ENCODE measurements around the gene NCKAP5.

NCKAP5 gene

GRCh38 chr2:132886574-132886973 lies 681.7 kb downstream of the NCKAP5 start:
- H3K36me3 ChIP-seq (ENCODE audit: control insufficient read depth in 2 of 2, insufficient read depth in 2 of 2, low read length in 2 of 2) = no peaks in the 10 kb centered on the region
- H3K9me3 ChIP-seq (ENCODE audit: control insufficient read depth in 2 of 2, low read length in 2 of 2) = peaks cover 0 to 2% of the 10 kb centered on the region in 2 donors
- no peaks in the 10 kb centered on the region for H3K27me3 ChIP-seq (ENCODE audit: control insufficient read depth in 1 of 2, insufficient read depth in 2 of 2, low read length in 2 of 2)
- no peak overlapping the region for H3K4me3 ChIP-seq (ENCODE audit: low read length in 2 of 2)
- H3K9ac ChIP-seq (ENCODE audit: low read length in 2 of 2) = no peak overlapping the region
- H3K4me1 ChIP-seq (ENCODE audit: control insufficient read depth, insufficient read depth, low read length) = no peaks in the 10 kb centered on the region
- H3K27ac ChIP-seq (ENCODE audit: low read length) = no peak overlapping the region

- no peak overlapping the region for H3K27ac ChIP-seq (ENCODE audit: low read length)
- H3K4me1 ChIP-seq (ENCODE audit: control insufficient read depth, insufficient read depth, low read length) = no peaks in the 10 kb centered on the region
- no peaks in the 10 kb centered on the region for H3K27me3 ChIP-seq (ENCODE audit: control insufficient read depth in 1 of 2, insufficient read depth in 2 of 2, low read length in 2 of 2)
- no peak overlapping the region for H3K9ac ChIP-seq (ENCODE audit: low read length in 2 of 2)
- H3K4me3 ChIP-seq (ENCODE audit: low read length in 2 of 2) = no peak overlapping the region
- no peaks in the 10 kb centered on the region for H3K36me3 ChIP-seq (ENCODE audit: control insufficient read depth in 2 of 2, insufficient read depth in 2 of 2, low read length in 2 of 2)
- H3K9me3 ChIP-seq (ENCODE audit: control insufficient read depth in 2 of 2, low read length in 2 of 2) = peaks cover 0 to 2% of the 10 kb centered on the region in 2 donors
Measured at GRCh38 chr2:132884705-132885104, 683.6 kb downstream of the NCKAP5 start.

GRCh38 chr2:132884292-132884691 lies 684.0 kb downstream of the NCKAP5 start:
- Histone ChIP-seq H3K4me3 (ENCODE audit: low read length in 2 of 2) (no peak overlapping the region), H3K9ac (ENCODE audit: low read length in 2 of 2) (no peak overlapping the region), H3K27ac (ENCODE audit: low read length) (no peak overlapping the region), H3K4me1 (ENCODE audit: control insufficient read depth, insufficient read depth, low read length) (no peaks in the 10 kb centered on the region), H3K9me3 (ENCODE audit: control insufficient read depth in 2 of 2, low read length in 2 of 2) (peaks cover 0 to 2% of the 10 kb centered on the region in 2 donors), H3K36me3 (ENCODE audit: control insufficient read depth in 2 of 2, insufficient read depth in 2 of 2, low read length in 2 of 2) (no peaks in the 10 kb centered on the region), H3K27me3 (ENCODE audit: control insufficient read depth in 1 of 2, insufficient read depth in 2 of 2, low read length in 2 of 2) (no peaks in the 10 kb centered on the region)

GRCh38 chr2:132883430-132883829 lies 684.8 kb downstream of the NCKAP5 start:
- H3K27me3 ChIP-seq (ENCODE audit: control insufficient read depth in 1 of 2, insufficient read depth in 2 of 2, low read length in 2 of 2) = no peaks in the 10 kb centered on the region
- no peak overlapping the region for H3K9ac ChIP-seq (ENCODE audit: low read length in 2 of 2)
- H3K27ac ChIP-seq (ENCODE audit: low read length) = no peak overlapping the region
- no peaks in the 10 kb centered on the region for H3K36me3 ChIP-seq (ENCODE audit: control insufficient read depth in 2 of 2, insufficient read depth in 2 of 2, low read length in 2 of 2)
- no peaks in the 10 kb centered on the region for H3K4me1 ChIP-seq (ENCODE audit: control insufficient read depth, insufficient read depth, low read length)
- peaks cover 0 to 2% of the 10 kb centered on the region in 2 donors for H3K9me3 ChIP-seq (ENCODE audit: control insufficient read depth in 2 of 2, low read length in 2 of 2)
- H3K4me3 ChIP-seq (ENCODE audit: low read length in 2 of 2) = no peak overlapping the region

- H3K27ac ChIP-seq (ENCODE audit: low read length) = no peak overlapping the region
- no peaks in the 10 kb centered on the region for H3K27me3 ChIP-seq (ENCODE audit: control insufficient read depth in 1 of 2, insufficient read depth in 2 of 2, low read length in 2 of 2)
- no peak overlapping the region for H3K9ac ChIP-seq (ENCODE audit: low read length in 2 of 2)
- no peaks in the 10 kb centered on the region for H3K9me3 ChIP-seq (ENCODE audit: control insufficient read depth in 2 of 2, low read length in 2 of 2)
- no peaks in the 10 kb centered on the region for H3K4me1 ChIP-seq (ENCODE audit: control insufficient read depth, insufficient read depth, low read length)
- no peaks in the 10 kb centered on the region for H3K36me3 ChIP-seq (ENCODE audit: control insufficient read depth in 2 of 2, insufficient read depth in 2 of 2, low read length in 2 of 2)
- H3K4me3 ChIP-seq (ENCODE audit: low read length in 2 of 2) = no peak overlapping the region
Measured at GRCh38 chr2:132881546-132881945, 686.7 kb downstream of the NCKAP5 start.

GRCh38 chr2:132877923-132878322 lies 690.3 kb downstream of the NCKAP5 start:
- no peaks in the 10 kb centered on the region for H3K4me1 ChIP-seq (ENCODE audit: control insufficient read depth, insufficient read depth, low read length)
- no peak overlapping the region for H3K9ac ChIP-seq (ENCODE audit: low read length in 2 of 2)
- H3K4me3 ChIP-seq (ENCODE audit: low read length in 2 of 2) = no peak overlapping the region
- H3K27ac ChIP-seq (ENCODE audit: low read length) = no peak overlapping the region
- no peaks in the 10 kb centered on the region for H3K27me3 ChIP-seq (ENCODE audit: control insufficient read depth in 1 of 2, insufficient read depth in 2 of 2, low read length in 2 of 2)
- H3K36me3 ChIP-seq (ENCODE audit: control insufficient read depth in 2 of 2, insufficient read depth in 2 of 2, low read length in 2 of 2) = no peaks in the 10 kb centered on the region
- H3K9me3 ChIP-seq (ENCODE audit: control insufficient read depth in 2 of 2, low read length in 2 of 2) = no peaks in the 10 kb centered on the region

GRCh38 chr2:132876745-132877391 lies 691.4 kb downstream of the NCKAP5 start:
- H3K4me3 ChIP-seq (ENCODE audit: low read length in 2 of 2) = no peak overlapping the region
- no peak overlapping the region for H3K27ac ChIP-seq (ENCODE audit: low read length)
- no peaks in the 10 kb centered on the region for H3K27me3 ChIP-seq (ENCODE audit: control insufficient read depth in 1 of 2, insufficient read depth in 2 of 2, low read length in 2 of 2)
- no peaks in the 10 kb centered on the region for H3K4me1 ChIP-seq (ENCODE audit: control insufficient read depth, insufficient read depth, low read length)
- H3K9me3 ChIP-seq (ENCODE audit: control insufficient read depth in 2 of 2, low read length in 2 of 2) = no peaks in the 10 kb centered on the region
- H3K36me3 ChIP-seq (ENCODE audit: control insufficient read depth in 2 of 2, insufficient read depth in 2 of 2, low read length in 2 of 2) = no peaks in the 10 kb centered on the region
- H3K9ac ChIP-seq (ENCODE audit: low read length in 2 of 2) = no peak overlapping the region

- no peaks in the 10 kb centered on the region for H3K9me3 ChIP-seq (ENCODE audit: control insufficient read depth in 2 of 2, low read length in 2 of 2)
- no peak overlapping the region for H3K27ac ChIP-seq (ENCODE audit: low read length)
- no peaks in the 10 kb centered on the region for H3K27me3 ChIP-seq (ENCODE audit: control insufficient read depth in 1 of 2, insufficient read depth in 2 of 2, low read length in 2 of 2)
- no peaks in the 10 kb centered on the region for H3K4me1 ChIP-seq (ENCODE audit: control insufficient read depth, insufficient read depth, low read length)
- H3K36me3 ChIP-seq (ENCODE audit: control insufficient read depth in 2 of 2, insufficient read depth in 2 of 2, low read length in 2 of 2) = no peaks in the 10 kb centered on the region
- H3K9ac ChIP-seq (ENCODE audit: low read length in 2 of 2) = no peak overlapping the region
- H3K4me3 ChIP-seq (ENCODE audit: low read length in 2 of 2) = no peak overlapping the region
Measured at GRCh38 chr2:132875193-132875592, 693.1 kb downstream of the NCKAP5 start.

- H3K9ac ChIP-seq (ENCODE audit: low read length in 2 of 2) = no peak overlapping the region
- H3K4me1 ChIP-seq (ENCODE audit: control insufficient read depth, insufficient read depth, low read length) = no peaks in the 10 kb centered on the region
- peaks cover 0 to 3% of the 10 kb centered on the region in 2 donors for H3K9me3 ChIP-seq (ENCODE audit: control insufficient read depth in 2 of 2, low read length in 2 of 2)
- H3K27ac ChIP-seq (ENCODE audit: low read length) = no peak overlapping the region
- H3K27me3 ChIP-seq (ENCODE audit: control insufficient read depth in 1 of 2, insufficient read depth in 2 of 2, low read length in 2 of 2) = no peaks in the 10 kb centered on the region
- H3K4me3 ChIP-seq (ENCODE audit: low read length in 2 of 2) = no peak overlapping the region
- no peaks in the 10 kb centered on the region for H3K36me3 ChIP-seq (ENCODE audit: control insufficient read depth in 2 of 2, insufficient read depth in 2 of 2, low read length in 2 of 2)
Measured at GRCh38 chr2:132873738-132874137, 694.5 kb downstream of the NCKAP5 start.

- H3K27me3 ChIP-seq (ENCODE audit: control insufficient read depth in 1 of 2, insufficient read depth in 2 of 2, low read length in 2 of 2) = no peaks in the 10 kb centered on the region
- H3K4me1 ChIP-seq (ENCODE audit: control insufficient read depth, insufficient read depth, low read length) = no peaks in the 10 kb centered on the region
- no peak overlapping the region for H3K4me3 ChIP-seq (ENCODE audit: low read length in 2 of 2)
- H3K9ac ChIP-seq (ENCODE audit: low read length in 2 of 2) = no peak overlapping the region
- no peaks in the 10 kb centered on the region for H3K36me3 ChIP-seq (ENCODE audit: control insufficient read depth in 2 of 2, insufficient read depth in 2 of 2, low read length in 2 of 2)
- no peak overlapping the region for H3K27ac ChIP-seq (ENCODE audit: low read length)
- H3K9me3 ChIP-seq (ENCODE audit: control insufficient read depth in 2 of 2, low read length in 2 of 2) = peaks cover 0 to 3% of the 10 kb centered on the region in 2 donors
Measured at GRCh38 chr2:132871831-132872230, 696.4 kb downstream of the NCKAP5 start.

GRCh38 chr2:132863961-132864360 lies 704.3 kb downstream of the NCKAP5 start:
- Histone ChIP-seq H3K27ac (ENCODE audit: low read length) (no peak overlapping the region), H3K9ac (ENCODE audit: low read length in 2 of 2) (no peak overlapping the region), H3K4me3 (ENCODE audit: low read length in 2 of 2) (no peak overlapping the region), H3K9me3 (ENCODE audit: control insufficient read depth in 2 of 2, low read length in 2 of 2) (no peaks in the 10 kb centered on the region), H3K4me1 (ENCODE audit: control insufficient read depth, insufficient read depth, low read length) (no peaks in the 10 kb centered on the region), H3K36me3 (ENCODE audit: control insufficient read depth in 2 of 2, insufficient read depth in 2 of 2, low read length in 2 of 2) (no peaks in the 10 kb centered on the region), H3K27me3 (ENCODE audit: control insufficient read depth in 1 of 2, insufficient read depth in 2 of 2, low read length in 2 of 2) (no peaks in the 10 kb centered on the region)

Data from stomach smooth muscle (tissue), 2 donors.